ENCODE data around the gene DGKB.

GRCh38 chr7:14275356-14275755 lies 627.2 kb downstream of the DGKB start:
- no peak for TF ChIP-seq POLR2AphosphoS5 (IDR thresholded peaks at IDR 0.05; ENCODE audit: low read depth, low read length)
- TF ChIP-seq RAD21 (IDR thresholded peaks at IDR 0.05; ENCODE audit: low read length), result no peak
- no peak for TF ChIP-seq RFX5 (IDR thresholded peaks at IDR 0.05; ENCODE audit: low read length)
- TF ChIP-seq EZH2phosphoT487 (IDR thresholded peaks at IDR 0.05; ENCODE audit: borderline replicate concordance, low read depth), result no peak
- TF ChIP-seq, protein P1, sequence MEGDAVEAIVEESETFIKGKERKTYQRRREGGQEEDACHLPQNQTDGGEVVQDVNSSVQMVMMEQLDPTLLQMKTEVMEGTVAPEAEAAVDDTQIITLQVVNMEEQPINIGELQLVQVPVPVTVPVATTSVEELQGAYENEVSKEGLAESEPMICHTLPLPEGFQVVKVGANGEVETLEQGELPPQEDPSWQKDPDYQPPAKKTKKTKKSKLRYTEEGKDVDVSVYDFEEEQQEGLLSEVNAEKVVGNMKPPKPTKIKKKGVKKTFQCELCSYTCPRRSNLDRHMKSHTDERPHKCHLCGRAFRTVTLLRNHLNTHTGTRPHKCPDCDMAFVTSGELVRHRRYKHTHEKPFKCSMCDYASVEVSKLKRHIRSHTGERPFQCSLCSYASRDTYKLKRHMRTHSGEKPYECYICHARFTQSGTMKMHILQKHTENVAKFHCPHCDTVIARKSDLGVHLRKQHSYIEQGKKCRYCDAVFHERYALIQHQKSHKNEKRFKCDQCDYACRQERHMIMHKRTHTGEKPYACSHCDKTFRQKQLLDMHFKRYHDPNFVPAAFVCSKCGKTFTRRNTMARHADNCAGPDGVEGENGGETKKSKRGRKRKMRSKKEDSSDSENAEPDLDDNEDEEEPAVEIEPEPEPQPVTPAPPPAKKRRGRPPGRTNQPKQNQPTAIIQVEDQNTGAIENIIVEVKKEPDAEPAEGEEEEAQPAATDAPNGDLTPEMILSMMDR (IDR thresholded peaks at IDR 0.05), result no peak
- TF ChIP-seq ZBTB33 (IDR thresholded peaks at IDR 0.05; ENCODE audit: borderline replicate concordance, low read depth), result no peak
- TF ChIP-seq FOXJ3 (CRISPR knock-in tag; IDR thresholded peaks at IDR 0.05), result no peak
- no peak for TF ChIP-seq SIN3A (IDR thresholded peaks at IDR 0.05; ENCODE audit: borderline replicate concordance, low read depth, low read length)
- TF ChIP-seq, protein P2, sequence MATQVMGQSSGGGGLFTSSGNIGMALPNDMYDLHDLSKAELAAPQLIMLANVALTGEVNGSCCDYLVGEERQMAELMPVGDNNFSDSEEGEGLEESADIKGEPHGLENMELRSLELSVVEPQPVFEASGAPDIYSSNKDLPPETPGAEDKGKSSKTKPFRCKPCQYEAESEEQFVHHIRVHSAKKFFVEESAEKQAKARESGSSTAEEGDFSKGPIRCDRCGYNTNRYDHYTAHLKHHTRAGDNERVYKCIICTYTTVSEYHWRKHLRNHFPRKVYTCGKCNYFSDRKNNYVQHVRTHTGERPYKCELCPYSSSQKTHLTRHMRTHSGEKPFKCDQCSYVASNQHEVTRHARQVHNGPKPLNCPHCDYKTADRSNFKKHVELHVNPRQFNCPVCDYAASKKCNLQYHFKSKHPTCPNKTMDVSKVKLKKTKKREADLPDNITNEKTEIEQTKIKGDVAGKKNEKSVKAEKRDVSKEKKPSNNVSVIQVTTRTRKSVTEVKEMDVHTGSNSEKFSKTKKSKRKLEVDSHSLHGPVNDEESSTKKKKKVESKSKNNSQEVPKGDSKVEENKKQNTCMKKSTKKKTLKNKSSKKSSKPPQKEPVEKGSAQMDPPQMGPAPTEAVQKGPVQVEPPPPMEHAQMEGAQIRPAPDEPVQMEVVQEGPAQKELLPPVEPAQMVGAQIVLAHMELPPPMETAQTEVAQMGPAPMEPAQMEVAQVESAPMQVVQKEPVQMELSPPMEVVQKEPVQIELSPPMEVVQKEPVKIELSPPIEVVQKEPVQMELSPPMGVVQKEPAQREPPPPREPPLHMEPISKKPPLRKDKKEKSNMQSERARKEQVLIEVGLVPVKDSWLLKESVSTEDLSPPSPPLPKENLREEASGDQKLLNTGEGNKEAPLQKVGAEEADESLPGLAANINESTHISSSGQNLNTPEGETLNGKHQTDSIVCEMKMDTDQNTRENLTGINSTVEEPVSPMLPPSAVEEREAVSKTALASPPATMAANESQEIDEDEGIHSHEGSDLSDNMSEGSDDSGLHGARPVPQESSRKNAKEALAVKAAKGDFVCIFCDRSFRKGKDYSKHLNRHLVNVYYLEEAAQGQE (IDR thresholded peaks at IDR 0.05; ENCODE audit: low read depth, low read length), result no peak
- TF ChIP-seq, protein P3, sequence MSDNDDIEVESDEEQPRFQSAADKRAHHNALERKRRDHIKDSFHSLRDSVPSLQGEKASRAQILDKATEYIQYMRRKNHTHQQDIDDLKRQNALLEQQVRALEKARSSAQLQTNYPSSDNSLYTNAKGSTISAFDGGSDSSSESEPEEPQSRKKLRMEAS (IDR thresholded peaks at IDR 0.05; ENCODE audit: low read depth), result no peak

All from SK-N-SH (cell line).